Measurements from ENCODE around the gene TNRC18. TPM values are rescaled to one million over a fixed set of nuclear protein-coding genes. Genes with fewer than 3 reads are reported as not detected.

The TNRC18 gene
- total RNA-seq, 4 donors from 2014 or later = 81.1 to 160 (median 104) TPM

DNA sequence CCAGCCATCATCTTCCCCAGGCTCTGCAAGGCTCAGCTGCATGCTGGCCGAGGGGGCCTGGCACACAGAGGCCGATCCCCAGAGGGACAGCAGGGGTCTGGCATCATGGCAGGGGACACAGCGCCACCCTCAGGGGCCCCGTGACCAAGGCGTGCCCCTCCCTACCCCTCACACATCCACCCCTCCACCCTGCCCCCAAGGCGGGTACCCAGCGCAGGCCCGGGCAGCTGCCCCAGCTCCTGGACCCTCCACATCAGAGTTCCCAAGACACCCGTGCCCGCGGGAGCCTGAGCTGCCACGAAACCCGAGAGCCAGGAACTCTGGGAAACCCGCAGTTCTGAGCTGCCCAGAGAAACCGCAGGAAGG lies 46.5 kb upstream of the TNRC18 start:
- no peak for TF ChIP-seq POLR2AphosphoS5 (IDR thresholded peaks at IDR 0.05)
- no peak for TF ChIP-seq CTCF (IDR thresholded peaks at IDR 0.05)
- no peak for DNase-seq (ENCODE audit: low spot score in 2 of 2)
- no peaks in the 10 kb centered on the region for H3K36me3 ChIP-seq
- peaks cover 4% of the 10 kb centered on the region for H3K4me1 ChIP-seq
- H3K9me3 ChIP-seq = no peaks in the 10 kb centered on the region
- no peak overlapping the region for H3K27ac ChIP-seq
- no peak overlapping the region for H3K4me3 ChIP-seq
- H3K27me3 ChIP-seq = no peaks in the 10 kb centered on the region
- WGBS = 49% methylated on average over 9 of the region's 15 CpGs

DNA sequence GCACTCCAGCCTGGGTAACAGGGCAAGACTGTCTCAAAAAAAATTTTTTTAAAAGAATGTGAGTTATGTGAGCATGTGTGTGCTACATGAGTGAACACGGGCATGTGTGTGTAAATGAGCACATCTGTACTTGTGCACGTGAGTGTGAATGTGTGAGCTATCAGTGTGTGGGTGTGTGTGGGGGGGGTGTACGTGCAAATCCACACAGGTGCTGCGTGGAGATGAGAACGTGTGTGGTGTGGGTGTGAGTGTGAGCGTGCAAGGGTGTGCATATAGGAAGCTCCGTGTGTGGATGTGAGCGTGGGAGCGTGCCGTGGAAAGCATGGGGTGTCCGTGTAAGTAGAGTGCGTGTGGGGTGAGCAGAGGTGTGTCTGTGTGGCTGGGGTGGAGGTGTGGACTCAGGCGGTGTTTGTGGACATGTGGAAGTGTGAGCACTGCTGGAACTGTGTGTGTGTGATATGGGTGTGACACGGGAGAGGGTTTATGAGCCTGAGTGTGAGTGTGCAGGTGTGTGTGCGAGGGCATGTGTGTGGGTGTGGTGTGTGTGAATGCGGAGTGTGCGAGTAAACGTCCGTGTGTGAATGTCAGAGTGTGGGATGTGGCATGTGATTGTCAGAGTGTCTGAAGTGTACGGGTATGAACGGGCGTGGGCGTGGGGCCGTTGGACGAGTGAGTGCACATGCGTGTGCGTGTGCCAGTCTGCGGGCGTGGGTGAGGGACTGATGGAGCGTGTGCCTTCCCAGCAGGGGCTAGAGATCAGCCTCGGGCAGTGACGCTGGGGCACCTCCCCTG lies 45.9 kb upstream of the TNRC18 start:
- H3K27me3 ChIP-seq = no peaks in the 10 kb centered on the region
- H3K27ac ChIP-seq = no peak overlapping the region
- no peak for TF ChIP-seq POLR2A (IDR thresholded peaks at IDR 0.05)
- no peak for TF ChIP-seq CTCF (IDR thresholded peaks at IDR 0.05)
- TF ChIP-seq EP300 (IDR thresholded peaks at IDR 0.05) = no peak
- no peak for TF ChIP-seq POLR2AphosphoS5 (IDR thresholded peaks at IDR 0.05)
- no peak for DNase-seq (ENCODE audit: low spot score in 2 of 2)
- WGBS = 71% methylated on average over 31 of the region's 32 CpGs
- peaks cover 4% of the 10 kb centered on the region for H3K4me1 ChIP-seq
- H3K9me3 ChIP-seq = no peaks in the 10 kb centered on the region
- no peak overlapping the region for H3K4me3 ChIP-seq
- no peaks in the 10 kb centered on the region for H3K36me3 ChIP-seq

- no peak overlapping the region for H3K4me3 ChIP-seq
- no peak for DNase-seq (ENCODE audit: low spot score in 2 of 2)
- H3K27me3 ChIP-seq = no peaks in the 10 kb centered on the region
- H3K9me3 ChIP-seq = no peaks in the 10 kb centered on the region
- no peak overlapping the region for H3K27ac ChIP-seq
- TF ChIP-seq POLR2AphosphoS5 (IDR thresholded peaks at IDR 0.05) (no peak), CTCF (IDR thresholded peaks at IDR 0.05) (no peak), EP300 (IDR thresholded peaks at IDR 0.05) (no peak), POLR2A (IDR thresholded peaks at IDR 0.05) (no peak)
- H3K36me3 ChIP-seq = no peaks in the 10 kb centered on the region
- WGBS = 83% methylated on average over 9 of the region's 9 CpGs
- peaks cover 4% of the 10 kb centered on the region for H3K4me1 ChIP-seq
Observed at GRCh38 chr7:5467645-5468044, 44.0 kb upstream of the TNRC18 start.

GRCh38 chr7:5466551-5466950 lies 42.9 kb upstream of the TNRC18 start:
- no peaks in the 10 kb centered on the region for H3K9me3 ChIP-seq
- no peak overlapping the region for H3K27ac ChIP-seq
- H3K36me3 ChIP-seq = no peaks in the 10 kb centered on the region
- no peak for DNase-seq (ENCODE audit: low spot score in 2 of 2)
- H3K4me3 ChIP-seq = no peak overlapping the region
- 95% methylated on average over 14 of the region's 14 CpGs for WGBS
- H3K4me1 ChIP-seq = peaks cover 4% of the 10 kb centered on the region
- TF ChIP-seq EP300 (IDR thresholded peaks at IDR 0.05) (no peak), POLR2A (IDR thresholded peaks at IDR 0.05) (no peak), POLR2AphosphoS5 (IDR thresholded peaks at IDR 0.05) (no peak), CTCF (IDR thresholded peaks at IDR 0.05) (no peak)
- no peaks in the 10 kb centered on the region for H3K27me3 ChIP-seq

DNA sequence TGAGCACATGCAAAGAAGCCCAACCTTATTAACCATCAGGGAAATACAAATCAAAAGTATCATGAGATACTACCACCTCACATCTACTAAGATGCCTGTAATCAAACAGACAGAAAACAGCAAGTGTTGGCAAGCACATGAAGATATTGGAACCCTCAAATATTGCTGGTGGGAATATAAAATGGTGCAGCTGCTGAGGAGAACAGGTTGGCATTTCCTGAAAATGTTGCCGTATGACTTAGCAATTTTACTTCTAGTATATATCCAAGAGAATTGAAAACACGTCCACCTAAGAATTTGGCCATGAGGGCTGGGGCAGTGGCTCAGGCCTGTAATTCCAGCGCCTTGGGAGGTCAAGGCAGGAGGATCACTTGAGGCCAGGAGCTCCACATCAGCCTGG lies 39.4 kb upstream of the TNRC18 start:
- no peaks in the 10 kb centered on the region for H3K36me3 ChIP-seq
- H3K4me1 ChIP-seq = peaks cover 1% of the 10 kb centered on the region
- no peaks in the 10 kb centered on the region for H3K27me3 ChIP-seq
- 57% methylated on average over 3 of the region's 3 CpGs for WGBS
- no peak overlapping the region for H3K4me3 ChIP-seq
- no peak for TF ChIP-seq POLR2A (IDR thresholded peaks at IDR 0.05)
- no peak for TF ChIP-seq POLR2AphosphoS5 (IDR thresholded peaks at IDR 0.05)
- no peak for TF ChIP-seq CTCF (IDR thresholded peaks at IDR 0.05)
- no peak for TF ChIP-seq EP300 (IDR thresholded peaks at IDR 0.05)
- no peaks in the 10 kb centered on the region for H3K9me3 ChIP-seq
- no peak for DNase-seq (ENCODE audit: low spot score in 2 of 2)
- no peak overlapping the region for H3K27ac ChIP-seq

All from suprapubic skin (tissue), 4 donors.